SIG-M5 (cell line): ENCODE results near the gene PCCA.
"Not testable (repeated sequence)": the region's sequence is repeated elsewhere in the genome, so short reads cannot be mapped to it uniquely, and the experiment has no call there.

ENCODE experiments used
- DNase-seq: peaks from one replicate; lab custom pipeline; 2025; lab: John Stamatoyannopoulos, UW

PCCA gene

DNA sequence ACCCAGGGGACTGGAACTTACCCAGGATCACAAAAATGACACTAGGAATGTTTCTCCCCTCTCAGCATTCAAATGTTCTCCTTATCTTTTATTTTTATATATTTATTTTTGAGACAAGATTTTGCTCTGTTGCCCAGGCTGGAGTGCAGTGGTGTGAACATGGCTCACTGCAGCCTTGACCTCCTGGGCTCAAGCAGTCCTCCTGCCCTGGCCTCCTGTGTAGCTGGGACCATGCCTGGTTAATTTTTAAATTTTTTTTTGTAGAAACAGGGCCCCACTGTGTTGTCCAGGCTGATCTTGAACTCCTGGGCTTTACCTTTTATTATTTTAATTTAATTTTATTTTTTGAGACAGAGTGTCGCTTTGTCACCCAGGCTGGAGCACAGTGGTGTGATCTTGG, 108.2 kb downstream of the PCCA start:
- no peak for DNase-seq

DNA sequence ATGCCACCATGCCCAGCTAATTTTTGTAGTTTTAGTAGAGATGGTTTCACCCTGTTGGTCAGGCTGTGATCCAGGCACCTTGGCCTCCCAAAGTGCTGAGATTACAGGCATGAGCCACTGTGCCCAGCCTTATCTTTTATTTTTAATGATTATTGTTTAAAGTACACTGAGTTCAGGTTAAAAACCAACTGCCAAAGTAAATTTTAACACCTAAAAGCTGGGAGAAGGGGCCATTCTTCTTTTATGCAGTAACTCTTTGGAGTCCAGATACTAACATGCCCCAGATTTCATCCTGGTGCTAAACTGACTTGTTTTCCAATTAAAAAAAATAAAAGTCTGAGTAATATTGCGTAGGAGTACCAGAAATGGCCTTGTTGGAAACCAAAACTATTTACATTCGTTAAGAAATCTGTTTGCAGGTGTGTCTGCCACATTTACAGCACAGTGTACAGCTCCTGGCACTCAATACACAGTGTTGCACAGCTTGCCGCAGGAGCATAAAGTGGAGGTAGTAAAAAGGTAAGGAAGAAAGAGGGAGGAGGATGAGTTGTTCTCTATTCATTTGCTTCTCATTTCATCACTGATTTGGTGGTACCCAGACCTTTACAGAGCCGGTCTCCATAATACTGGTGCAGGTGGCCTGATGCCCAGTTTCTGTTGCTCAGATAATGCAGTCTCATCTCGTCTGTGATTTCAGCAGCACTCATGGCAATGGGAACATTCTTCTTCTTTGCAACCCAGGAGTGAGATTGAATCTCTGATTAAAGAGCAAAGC, 108.9 kb downstream of the PCCA start:
- DNase-seq = no peak

DNA sequence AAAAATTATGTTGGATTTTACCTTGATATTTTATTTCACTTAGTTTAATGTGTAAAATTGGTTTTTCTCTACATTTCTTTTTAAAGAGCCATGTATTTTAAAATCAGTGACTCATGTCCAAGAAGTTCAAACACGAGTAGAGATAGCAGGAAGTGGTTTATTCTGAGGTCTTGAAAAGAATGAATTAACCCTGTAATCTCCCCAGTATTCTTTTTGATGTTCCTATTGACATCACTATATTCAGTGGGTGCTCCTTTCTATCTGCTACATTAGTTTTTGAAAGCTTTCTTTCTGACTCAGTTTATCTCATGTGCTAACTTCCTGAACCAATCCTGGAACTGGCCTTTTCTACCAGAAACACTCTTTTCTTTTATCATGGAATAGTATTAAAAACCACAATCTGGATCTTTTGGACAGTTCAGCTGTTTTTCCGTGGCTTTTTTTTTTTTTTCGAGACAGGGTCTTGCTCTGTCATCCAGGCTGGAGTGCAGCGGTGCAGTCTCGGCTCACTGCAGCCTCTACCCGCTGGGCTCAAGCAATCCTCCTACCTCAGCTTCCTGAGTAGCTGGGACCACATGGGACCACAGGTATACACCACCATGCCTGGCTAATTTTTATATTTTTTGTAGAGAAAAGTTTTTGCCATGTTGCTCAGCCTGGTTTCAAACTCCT, 114.9 kb downstream of the PCCA start:
- DNase-seq = no peak

DNA sequence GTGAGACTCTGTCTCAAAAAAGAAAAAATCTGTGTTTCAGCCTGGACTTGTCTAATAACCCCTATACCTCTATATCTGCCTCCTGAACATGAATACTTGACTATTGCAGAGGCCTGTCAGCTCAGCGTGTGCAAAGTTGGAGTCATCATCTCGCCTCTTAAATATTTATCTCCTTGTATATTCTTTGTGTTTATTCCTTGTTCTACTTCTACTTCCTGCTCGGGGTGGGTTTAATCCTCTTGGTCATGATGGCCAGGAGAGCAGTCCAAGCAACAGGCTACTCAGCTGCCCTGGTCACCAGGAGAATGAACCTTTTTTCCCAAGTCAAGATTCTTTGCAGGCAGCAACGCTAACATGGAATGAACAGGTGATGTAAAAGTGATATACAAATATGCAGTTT, 119.1 kb downstream of the PCCA start:
- no peak for DNase-seq

DNA sequence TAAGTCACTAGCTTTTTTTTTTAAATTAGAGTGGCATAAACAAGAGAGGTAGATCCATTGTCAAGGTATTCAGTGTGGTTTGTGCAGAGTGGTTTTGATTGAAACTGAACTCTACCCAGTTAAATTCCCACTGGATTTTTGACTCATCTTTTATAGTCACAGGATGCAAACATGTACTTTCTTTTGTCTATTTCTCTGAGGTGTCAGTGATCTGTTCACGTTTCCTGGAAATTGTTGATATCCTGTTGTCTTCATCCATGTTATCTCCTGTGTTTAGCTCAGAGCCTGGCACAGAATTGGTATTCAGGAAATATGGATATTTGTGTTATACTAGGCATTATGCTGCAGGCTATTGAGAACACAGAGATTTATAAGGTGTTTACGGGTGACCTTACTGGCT, 119.7 kb downstream of the PCCA start:
- DNase-seq = no peak

DNA sequence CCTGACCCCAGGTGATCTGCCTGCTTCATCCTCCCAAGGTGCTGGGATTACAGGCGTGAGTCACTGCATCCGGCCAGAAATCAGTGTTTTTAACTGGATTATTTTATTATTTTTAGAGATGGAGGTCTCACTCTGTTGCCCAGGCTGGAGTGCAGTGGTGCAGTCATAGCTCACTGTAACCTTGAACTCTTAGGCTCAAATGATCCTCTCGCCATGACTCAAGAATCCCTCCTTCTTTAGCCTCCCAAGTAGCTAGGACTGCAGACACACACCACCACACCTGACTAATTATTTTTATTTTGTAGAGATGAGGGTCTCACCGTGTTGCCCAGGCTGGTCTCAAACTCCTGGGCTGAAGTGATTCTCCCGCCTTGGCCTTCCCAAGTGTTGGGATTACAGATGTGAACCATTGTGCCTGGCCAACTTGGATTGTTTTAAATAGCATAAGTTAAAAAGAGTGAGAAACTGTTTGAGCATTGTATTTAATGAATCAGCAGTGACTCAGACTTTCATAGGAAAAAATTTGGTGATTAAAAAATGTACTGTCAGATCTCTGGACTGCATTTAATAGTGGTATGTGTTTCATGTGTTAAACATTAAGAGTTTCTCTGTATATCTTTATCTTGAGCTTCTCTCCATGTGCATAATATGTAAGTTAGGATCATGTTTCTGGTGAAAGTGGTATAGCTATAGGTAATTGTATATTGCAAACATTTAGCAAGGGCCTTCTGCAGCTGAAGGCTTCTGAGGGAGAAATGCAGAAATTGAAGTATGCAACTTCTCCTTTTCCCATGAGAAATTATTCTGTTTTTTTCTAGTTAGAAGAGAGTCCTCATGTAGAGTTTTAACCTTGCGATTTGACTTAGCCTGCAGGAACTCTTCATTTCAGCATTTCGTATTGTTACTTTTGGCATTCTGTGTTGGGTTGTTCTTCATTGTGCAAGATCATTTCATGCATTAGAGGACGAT, 121.2 kb downstream of the PCCA start:
- no peak for DNase-seq

DNA sequence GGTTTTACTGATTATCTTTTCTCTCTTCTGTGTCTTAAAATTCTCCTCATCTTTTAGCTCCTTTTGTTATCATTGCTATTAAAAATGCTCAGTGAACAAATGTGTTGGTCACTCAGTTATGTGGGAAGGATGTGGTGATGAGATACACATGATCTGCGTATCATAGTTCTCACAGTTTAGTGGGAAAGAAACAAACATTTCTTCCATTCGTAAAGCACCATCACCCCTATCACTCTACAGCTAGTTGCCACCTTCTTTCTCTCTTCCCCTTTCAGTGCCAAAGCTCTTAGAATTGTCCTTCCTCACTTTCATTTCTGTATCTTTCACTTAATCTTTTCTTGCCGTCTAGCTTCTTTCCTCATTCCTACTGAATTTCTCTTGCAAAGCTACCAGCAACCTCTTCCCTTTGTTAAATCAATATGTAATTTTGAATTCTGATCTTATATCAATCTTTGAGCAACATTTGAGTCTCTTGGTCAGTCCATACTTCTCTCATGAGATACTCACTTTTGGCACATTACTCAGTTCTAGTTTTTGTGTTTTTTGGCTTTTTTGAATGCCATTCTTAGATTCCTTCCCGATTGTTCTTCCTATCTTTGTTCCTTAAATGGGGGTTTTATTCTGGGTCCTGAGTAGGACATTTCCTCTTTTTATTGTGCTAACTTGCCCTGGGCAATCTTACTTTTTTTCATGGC, 122.3 kb downstream of the PCCA start:
- DNase-seq = no peak

DNA sequence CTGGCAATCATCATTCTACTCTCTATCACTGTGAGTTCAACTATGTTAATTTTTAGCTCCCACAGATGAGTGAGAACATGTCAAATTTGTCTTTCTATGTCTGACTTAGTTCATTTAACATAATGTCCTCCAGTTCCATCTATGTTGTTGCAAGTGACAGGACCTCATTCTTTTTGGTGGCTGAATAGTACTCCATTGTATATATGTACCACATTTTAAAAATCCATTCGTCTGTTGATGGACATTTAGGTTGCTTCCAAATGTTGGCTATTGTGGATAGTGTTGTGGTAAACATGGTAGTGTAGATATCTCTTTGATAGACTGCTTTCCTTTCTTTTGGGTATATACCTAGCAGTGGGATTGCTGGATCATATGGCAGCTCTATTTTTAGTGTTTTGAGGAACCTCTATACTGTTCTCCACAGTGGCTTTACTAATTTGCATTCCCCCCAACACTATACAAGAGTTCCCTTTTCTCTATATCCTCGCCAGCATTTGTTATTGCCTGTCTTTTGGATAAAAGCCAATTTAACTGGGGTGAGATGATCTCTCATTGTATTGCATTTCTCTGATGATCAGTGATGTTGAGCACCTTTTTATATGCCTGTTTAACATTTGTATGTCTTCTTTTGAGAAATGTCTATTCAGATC, 124.1 kb downstream of the PCCA start:
- no peak for DNase-seq

DNA sequence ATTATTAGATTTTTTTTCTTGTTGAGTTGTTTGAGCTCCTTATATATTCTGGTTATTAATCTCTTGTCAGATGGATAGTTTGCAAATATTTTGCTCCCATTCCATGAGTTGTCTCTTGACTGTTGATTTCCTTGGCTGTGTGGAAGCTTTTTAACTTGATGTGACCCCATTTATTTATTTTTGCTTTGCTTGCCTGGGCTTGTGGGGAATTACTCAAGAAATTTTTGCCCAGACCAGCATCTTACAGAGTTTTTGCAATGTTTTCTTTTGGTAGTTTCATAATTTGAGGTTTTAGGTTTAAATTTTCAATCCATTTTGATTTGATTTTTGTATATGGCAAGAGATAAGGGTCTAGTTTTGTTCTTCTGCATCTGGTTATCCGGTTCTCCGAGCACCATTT, 124.7 kb downstream of the PCCA start:
- no peak for DNase-seq

DNA sequence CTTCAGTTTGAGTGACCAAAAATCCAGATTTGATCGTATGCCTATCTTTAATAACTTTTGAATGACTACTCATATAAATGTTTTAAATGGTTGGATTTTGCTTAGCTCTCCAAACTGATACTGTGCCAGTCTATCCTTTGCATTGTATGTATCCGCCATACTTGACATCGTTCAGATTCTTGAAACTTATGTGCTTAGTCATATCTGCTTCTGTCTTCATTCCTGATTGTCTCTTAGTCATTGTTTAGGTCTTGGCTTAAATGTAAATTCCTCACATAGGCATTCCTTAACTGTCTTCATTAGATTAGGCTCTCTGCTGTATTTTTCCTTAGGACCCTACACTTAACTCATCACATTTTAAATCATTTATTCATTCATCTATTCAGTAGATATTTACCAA, 126.0 kb downstream of the PCCA start:
- DNase-seq = no peak

DNA sequence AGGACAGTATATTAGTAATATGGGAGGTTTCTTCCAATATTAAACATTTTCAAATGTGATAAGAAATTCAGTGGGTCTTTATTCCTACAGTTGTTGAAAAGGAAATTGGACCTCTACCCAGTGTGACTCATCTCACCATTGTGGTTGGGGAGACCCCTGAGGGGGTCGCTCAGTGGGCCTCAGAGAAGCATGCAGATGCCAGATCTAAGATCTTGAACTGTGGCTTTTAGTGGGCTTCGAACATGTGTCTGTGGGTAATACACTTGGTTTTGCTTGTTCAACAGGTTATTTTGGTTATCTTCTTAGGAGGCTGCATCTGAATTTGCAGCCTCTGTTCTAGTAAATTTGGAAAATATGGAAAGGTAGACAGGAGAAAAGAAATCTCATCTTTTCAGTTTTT, 132.3 kb downstream of the PCCA start:
- no peak for DNase-seq

DNA sequence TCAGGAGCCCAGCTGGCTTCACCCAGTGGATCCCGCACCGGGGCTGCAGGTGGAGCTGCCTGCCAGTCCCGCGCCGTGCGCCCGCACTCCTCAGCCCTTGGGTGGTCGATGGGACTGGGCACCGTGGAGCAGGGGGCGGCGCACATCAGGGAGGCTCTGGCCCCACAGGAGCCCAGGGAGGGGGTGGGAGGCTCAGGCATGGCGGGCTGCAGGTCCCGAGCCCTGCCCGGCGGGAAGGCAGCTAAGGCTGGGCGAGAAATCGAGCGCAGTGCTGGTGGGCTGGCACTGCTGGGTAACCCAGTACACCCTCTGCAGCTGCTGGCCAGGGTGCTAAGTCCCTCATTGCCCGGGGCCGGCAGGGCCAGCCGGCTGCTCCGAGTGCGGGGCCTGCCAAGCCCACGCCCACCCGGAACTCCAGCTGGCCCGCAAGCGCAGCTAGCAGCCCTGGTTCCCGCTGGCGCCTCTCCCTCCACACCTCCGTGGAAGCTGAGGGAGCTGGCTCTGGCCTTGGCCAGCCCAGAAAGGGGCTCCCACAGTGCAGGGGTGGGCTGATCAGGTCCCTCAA, 135.2 kb downstream of the PCCA start:
- DNase-seq = not testable (repeated sequence)

DNA sequence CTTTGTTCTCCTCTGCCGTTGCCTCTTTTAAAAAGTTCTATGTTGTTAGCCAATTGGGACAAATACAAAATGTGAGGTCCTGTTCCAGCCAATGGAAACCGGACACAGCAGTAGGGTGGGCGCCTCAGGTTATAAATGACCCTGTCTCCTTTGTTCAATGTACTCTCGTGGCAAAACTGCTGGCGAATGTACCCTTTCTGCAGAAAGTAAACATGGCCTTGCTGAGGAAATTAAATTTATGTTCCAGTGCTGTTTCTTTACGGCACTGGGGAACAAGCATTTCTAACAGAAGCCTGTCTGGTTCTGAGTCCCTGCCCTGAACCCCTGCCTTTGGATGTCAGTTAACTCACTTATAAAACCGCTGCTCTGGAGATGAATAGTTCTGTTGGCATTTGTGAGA, 140.7 kb downstream of the PCCA start:
- DNase-seq = no peak

DNA sequence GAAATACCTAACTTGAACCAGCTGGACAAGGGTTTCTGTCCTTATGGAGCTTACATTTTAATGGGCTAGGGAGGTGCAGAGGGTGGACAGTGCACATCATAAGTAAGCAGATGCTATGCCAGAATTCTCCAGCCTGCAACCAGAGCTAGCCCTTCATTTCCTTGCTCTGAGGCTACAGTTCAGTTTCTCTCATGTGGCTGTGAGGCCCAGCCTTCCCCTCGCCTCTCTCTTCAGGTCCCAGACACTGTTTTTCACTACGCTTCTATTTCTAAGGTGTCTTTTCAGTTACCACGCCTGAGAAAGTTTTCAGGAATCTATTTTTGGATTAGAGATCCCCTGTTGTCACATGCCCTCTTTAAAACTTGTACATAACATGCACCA, 141.9 kb downstream of the PCCA start:
- no peak for DNase-seq

DNA sequence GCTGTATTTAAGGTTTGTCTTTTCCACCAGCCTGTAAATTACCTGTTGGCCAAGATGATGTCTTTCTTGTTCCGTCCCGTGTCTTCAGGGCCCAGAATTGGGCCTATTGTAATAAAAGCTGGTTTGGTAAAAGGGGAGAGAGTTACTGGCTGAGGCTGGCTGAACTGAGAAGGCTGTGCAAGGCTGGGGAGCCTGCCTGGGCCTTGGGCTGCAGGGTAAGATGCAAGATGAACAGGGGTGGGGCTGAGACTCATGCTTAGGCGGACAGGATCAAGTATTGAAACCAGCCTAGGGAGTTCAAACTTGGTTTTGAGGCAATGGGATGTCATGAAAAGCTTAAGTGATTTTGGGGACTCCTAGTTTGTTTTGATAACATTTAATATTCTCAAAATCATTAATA, 142.3 kb downstream of the PCCA start:
- no peak for DNase-seq

DNA sequence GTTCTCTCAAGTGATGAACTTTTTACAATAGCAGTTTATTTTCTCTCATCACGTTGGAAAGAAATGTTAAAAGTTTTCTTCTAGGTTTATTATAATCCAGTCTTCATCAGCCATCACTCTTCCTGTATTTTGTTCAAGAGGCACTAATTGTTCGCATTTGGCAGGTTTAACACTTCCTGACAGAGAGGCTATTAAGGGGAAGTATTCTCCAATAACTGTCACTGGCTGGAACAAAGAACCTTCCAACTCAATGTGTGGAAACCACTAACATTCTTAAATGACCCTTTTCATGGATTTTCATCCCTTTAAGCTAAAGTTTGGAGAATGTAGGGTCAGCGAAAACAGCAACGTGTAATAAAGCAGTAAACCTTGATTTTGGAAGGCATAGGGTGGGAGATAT, 145.1 kb downstream of the PCCA start:
- no peak for DNase-seq

DNA sequence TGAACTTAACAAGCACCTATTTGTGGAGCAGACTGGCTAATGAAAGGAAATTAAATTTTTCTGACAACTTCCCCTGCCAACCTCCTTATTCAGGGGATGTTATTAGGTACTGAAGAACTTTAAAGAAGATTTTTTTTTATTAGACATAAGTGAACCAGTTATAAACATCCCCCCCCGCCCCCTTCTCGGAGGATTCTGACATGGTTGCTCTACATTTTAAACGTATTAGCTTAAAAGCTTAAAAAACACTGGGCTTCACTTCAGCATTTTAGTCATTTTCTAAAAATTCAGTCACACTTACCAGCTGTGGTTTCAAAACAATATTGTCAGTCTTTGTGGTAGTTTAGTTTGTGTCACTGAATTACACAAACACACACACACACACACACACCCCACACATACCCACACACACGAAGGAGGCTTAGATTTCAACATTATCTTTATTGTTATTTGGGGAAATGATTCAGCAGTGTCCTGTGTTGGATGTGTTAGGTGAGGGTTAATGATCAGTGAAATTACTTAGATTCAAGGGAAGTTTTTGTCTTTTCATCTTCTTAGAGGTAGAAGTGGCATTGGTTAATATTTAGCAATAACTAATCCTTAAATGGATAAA, 145.7 kb downstream of the PCCA start:
- DNase-seq = no peak

DNA sequence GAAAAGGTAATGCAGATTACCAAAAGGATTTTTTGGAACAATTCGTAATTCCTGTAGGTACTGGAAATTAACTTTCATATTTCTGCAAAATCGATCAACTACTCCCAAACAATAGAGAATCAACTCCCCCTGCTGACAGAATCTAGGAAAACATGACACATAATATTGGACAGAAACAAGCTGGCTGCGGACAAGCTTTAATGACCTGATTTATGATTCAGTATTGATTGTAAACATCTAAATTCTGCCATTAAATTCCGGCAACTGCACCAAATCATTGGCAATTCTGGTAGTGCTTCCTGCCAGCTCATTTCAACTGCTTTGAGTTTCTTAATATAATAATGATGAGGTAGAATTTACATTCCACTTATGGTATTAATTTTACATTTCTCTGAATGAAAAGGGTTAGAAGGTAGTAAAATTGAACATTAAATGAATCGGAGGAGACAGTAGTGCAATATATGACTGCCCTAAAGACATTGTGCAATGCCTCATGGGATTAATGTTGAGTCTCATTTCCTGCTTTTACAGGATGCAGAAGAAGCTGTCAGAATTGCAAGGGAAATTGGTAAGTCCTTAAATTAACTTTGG, 146.5 kb downstream of the PCCA start:
- peak; percentile 25 for DNase-seq

DNA sequence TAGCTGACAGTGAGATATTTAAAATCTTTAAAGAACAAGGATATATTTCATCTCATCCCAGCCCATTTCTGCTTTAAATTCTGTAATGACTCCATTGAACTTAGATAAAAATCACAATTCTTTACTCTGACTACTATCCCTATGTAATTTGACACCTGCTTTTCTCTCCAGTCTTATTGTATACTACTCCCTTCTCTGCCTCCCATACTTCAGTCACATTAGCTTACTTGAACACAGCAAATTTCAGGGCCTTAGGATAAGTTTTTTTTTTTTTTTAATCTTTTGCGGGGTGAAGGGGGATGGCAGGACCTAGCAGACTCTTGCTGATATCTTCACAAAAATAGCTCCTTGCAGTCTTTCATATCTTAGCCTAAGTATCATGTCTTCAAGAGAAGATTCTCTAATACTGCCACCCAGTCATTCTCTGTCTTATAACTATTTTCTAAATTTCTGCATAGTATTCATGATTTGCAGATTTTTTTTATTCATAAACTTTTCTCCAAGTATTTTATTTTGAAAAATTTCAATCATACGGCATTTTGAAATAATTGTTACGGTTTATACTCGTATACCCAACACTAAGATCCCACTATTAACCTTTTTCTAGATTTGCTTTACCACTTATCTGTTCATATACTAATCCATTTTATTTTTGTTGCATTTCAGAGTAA, 151.4 kb downstream of the PCCA start:
- no peak for DNase-seq

DNA sequence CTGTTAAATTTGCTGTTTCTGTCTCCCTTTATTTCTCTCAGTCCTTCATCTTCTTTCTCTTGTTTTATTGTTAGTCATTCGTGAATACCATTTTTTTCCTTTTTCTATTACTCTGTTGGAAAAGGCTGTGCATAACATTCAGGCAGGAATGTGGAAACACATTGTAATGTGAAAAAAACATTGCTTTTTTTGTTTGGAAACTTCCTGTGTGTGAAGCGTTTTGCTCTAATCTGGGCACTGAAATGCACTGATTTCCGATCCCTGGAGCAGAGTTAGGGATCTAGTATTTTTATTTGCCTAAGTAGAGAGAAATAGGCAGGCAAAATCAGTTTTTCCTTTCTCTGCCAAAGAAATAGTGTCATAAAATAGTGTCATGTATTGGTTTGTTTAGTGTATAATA, 155.5 kb downstream of the PCCA start:
- DNase-seq = no peak
